Measurements from ENCODE around the gene EIF1AD.
A peak's percentile ranks its signal among the peaks of the same experiment; 100 is the strongest.

EIF1AD gene

GRCh38 chr11:66004186-66004585 is 2.2 kb upstream of the EIF1AD start:
- DNase-seq (ENCODE audit: low read depth) = no peak

GRCh38 chr11:66003291-66003690 is 1.3 kb upstream of the EIF1AD start:
- DNase-seq (ENCODE audit: low read depth) = no peak

- DNase-seq (ENCODE audit: low read depth) = no peak
These were observed 780 bp upstream of the EIF1AD start for GRCh38 chr11:66002648-66003225.

GRCh38 chr11:65997286-65997685 is 4.7 kb downstream of the EIF1AD start:
- no peak for DNase-seq (ENCODE audit: low read depth)

- no peak for DNase-seq (ENCODE audit: low read depth)
These were observed 9.9 kb downstream of the EIF1AD start for GRCh38 chr11:65992056-65992455.

GRCh38 chr11:65988791-65989592 is 13.0 kb downstream of the EIF1AD start:
- peak; percentile 77 for DNase-seq (ENCODE audit: low read depth)

GRCh38 chr11:65987336-65987735 is 14.6 kb downstream of the EIF1AD start:
- DNase-seq (ENCODE audit: low read depth) = no peak

- DNase-seq (ENCODE audit: low read depth) = no peak
These were observed 18.4 kb downstream of the EIF1AD start for GRCh38 chr11:65983589-65983987.

GRCh38 chr11:65982824-65983588 is 19.0 kb downstream of the EIF1AD start:
- DNase-seq (ENCODE audit: low read depth) = no peak

GRCh38 chr11:65981972-65982823 is 19.8 kb downstream of the EIF1AD start:
- no peak for DNase-seq (ENCODE audit: low read depth)

- no peak for DNase-seq (ENCODE audit: low read depth)
These were observed 20.7 kb downstream of the EIF1AD start for GRCh38 chr11:65981101-65981740.

- no peak for DNase-seq (ENCODE audit: low read depth)
These were observed 22.6 kb downstream of the EIF1AD start for GRCh38 chr11:65979261-65979759.

GRCh38 chr11:65978391-65979238 is 23.3 kb downstream of the EIF1AD start:
- no peak for DNase-seq (ENCODE audit: low read depth)

- no peak for DNase-seq (ENCODE audit: low read depth)
These were observed 24.2 kb downstream of the EIF1AD start for GRCh38 chr11:65977621-65978390.

GRCh38 chr11:65976216-65977176 is 25.5 kb downstream of the EIF1AD start:
- no peak for DNase-seq (ENCODE audit: low read depth)

GRCh38 chr11:65975771-65976170 is 26.2 kb downstream of the EIF1AD start:
- DNase-seq (ENCODE audit: low read depth) = no peak

GRCh38 chr11:65973439-65974110 is 28.4 kb downstream of the EIF1AD start:
- no peak for DNase-seq (ENCODE audit: low read depth)

- no peak for DNase-seq (ENCODE audit: low read depth)
These were observed 29.8 kb downstream of the EIF1AD start for GRCh38 chr11:65972116-65972515.
